H1 (cell line): ENCODE measurements around the gene KIF26B. TPM values are rescaled to one million over a fixed set of nuclear protein-coding genes. Genes with fewer than 3 reads are reported as not detected.

Source experiments
- CTCF ChIA-PET: fragments of 300-600 bp; sonication (Branson Sonifier 250); formaldehyde crosslinking; loops from one replicate; lab custom pipeline; 2021; ENCODE audit not compliant: partially characterized antibody; lab: Charles Lee
- POLR2A ChIA-PET: fragments of 300-600 bp; sonication (Branson Sonifier 250); formaldehyde crosslinking; loops from one replicate; lab custom pipeline; 2021; ENCODE audit warnings: inconsistent platforms; ENCODE audit not compliant: partially characterized antibody; lab: Charles Lee
- DNase-seq, 2 experiments: peaks; one replicate each; pipeline versions ENCODE4 v3.0.0 to v3.0.0-alpha.2; 2010 to 2022; ENCODE audit warnings: low spot score in 2 of 2, low read depth in 1 of 2, mixed read lengths in 1 of 2
- FAIRE-seq: peaks from 2 replicates; lab custom pipeline; 2011; peaks lifted over from hg19 to GRCh38; lab: Jason Lieb, UNC
- H2AFZ ChIP-seq: 2 replicates; pipeline ENCODE4 v1.8.1; 2012; ENCODE audit warnings: low read length, inconsistent platforms
- H2AK5ac ChIP-seq: 2 replicates; pipeline ENCODE4 v1.6.1; 2013; ENCODE audit warnings: low read depth, low read length
- H2BK120ac ChIP-seq: replicated peaks from 2 replicates; pipeline ENCODE3; 2013; ENCODE audit warnings: low read depth, low read length, inconsistent platforms
- H2BK12ac ChIP-seq: 2 replicates; pipeline ENCODE4 v1.6.1; 2013; ENCODE audit warnings: low read depth, low read length
- H2BK15ac ChIP-seq: 2 replicates; pipeline ENCODE4 v1.6.1; 2013; ENCODE audit warnings: low read length
- H2BK20ac ChIP-seq: 2 replicates; pipeline ENCODE4 v1.6.1; 2013; ENCODE audit warnings: low read length
- H2BK5ac ChIP-seq: 2 replicates; pipeline ENCODE4 v1.6.1; 2013; ENCODE audit warnings: low read depth, low read length
- H3K14ac ChIP-seq: 2 replicates; pipeline ENCODE4 v1.6.1; 2013; ENCODE audit warnings: inconsistent platforms; ENCODE audit not compliant: insufficient read length
- H3K18ac ChIP-seq: 2 replicates; pipeline ENCODE4 v1.6.1; 2013; ENCODE audit warnings: low read length; ENCODE audit errors: extremely low read depth
- H3K23ac ChIP-seq: 2 replicates; pipeline ENCODE4 v1.6.1; 2013; ENCODE audit warnings: inconsistent platforms; ENCODE audit not compliant: insufficient read length
- H3K23me2 ChIP-seq: 2 replicates; pipeline ENCODE4 v1.6.1; 2013; ENCODE audit warnings: low read depth, low read length
- H3K27ac ChIP-seq: 2 replicates; pipeline ENCODE4 v1.6.1; 2011; ENCODE audit warnings: low read depth, low read length, inconsistent platforms
- H3K27me3 ChIP-seq, 4 experiments: replicated peaks in 1 of 4; 1 replicate in 1 of 4; 2 replicates in 3 of 4; pipeline versions ENCODE4 v1.6.1 to v1.8.1; 2011 to 2013; ENCODE audit warnings: low read length in 3 of 4, mild to moderate bottlenecking in 3 of 4, inconsistent platforms in 2 of 4, mixed read lengths in 2 of 4, moderate library complexity in 1 of 4; ENCODE audit not compliant: control insufficient read depth in 3 of 4, insufficient read depth in 3 of 4; ENCODE audit errors: extremely low read depth in 1 of 4
- H3K36me3 ChIP-seq, 4 experiments: 2 replicates each; pipeline versions ENCODE4 v1.6.1 to v1.8.1; 2011 to 2013; ENCODE audit warnings: mild to moderate bottlenecking in 4 of 4, low read length in 3 of 4, moderate library complexity in 2 of 4, control low read depth in 1 of 4, inconsistent platforms in 1 of 4; ENCODE audit not compliant: insufficient read depth in 4 of 4, control insufficient read depth in 2 of 4
- H3K4ac ChIP-seq: replicated peaks from 2 replicates; pipeline ENCODE3; 2013; ENCODE audit warnings: low read length, low read depth, mixed read lengths, inconsistent platforms; ENCODE audit not compliant: insufficient read length
- H3K4me1 ChIP-seq, 4 experiments: replicated peaks in 1 of 4; 1 replicate in 1 of 4; 2 replicates in 3 of 4; pipeline versions ENCODE4 v1.6.1 to v1.8.1; 2011 to 2013; ENCODE audit warnings: low read length in 3 of 4, inconsistent platforms in 2 of 4, mixed read lengths in 1 of 4; ENCODE audit not compliant: insufficient read depth in 4 of 4, control insufficient read depth in 3 of 4
- H3K4me2 ChIP-seq, 2 experiments: 2 replicates each; pipeline versions ENCODE4 v1.6.1 to v1.8.1; 2011 to 2013; ENCODE audit warnings: low read depth in 2 of 2, low read length in 2 of 2, control low read depth in 1 of 2, inconsistent platforms in 1 of 2, mild to moderate bottlenecking in 1 of 2; ENCODE audit not compliant: insufficient read depth in 1 of 2
- H3K4me3 ChIP-seq, 4 experiments: fragments of 200-600, 300-600 bp in 1 of 4; sonication (generic), shearing (Covaris generic), sonication (Bioruptor Twin) in 1 of 4; 2 replicates each; pipeline versions ENCODE4 v1.5.1 to v1.8.1; 2011 to 2016; ENCODE audit warnings: low read length in 4 of 4, low read depth in 3 of 4, control low read depth in 2 of 4, inconsistent platforms in 2 of 4, mild to moderate bottlenecking in 2 of 4, mixed read lengths in 1 of 4, moderate library complexity in 1 of 4; ENCODE audit not compliant: insufficient read depth in 2 of 4; ENCODE audit errors: extremely low read depth in 1 of 4
- H3K56ac ChIP-seq: replicated peaks from 2 replicates; pipeline ENCODE3; 2013; ENCODE audit warnings: low read depth, mild to moderate bottlenecking, mixed read lengths, low read length, inconsistent platforms; ENCODE audit not compliant: insufficient read length
- H3K79me1 ChIP-seq: 2 replicates; pipeline ENCODE4 v1.6.1; 2013; ENCODE audit warnings: low read depth, low read length, control low read depth
- H3K79me2 ChIP-seq, 2 experiments: 2 replicates each; pipeline versions ENCODE4 v1.6.1 to v1.8.1; 2012 to 2013; ENCODE audit warnings: low read length in 2 of 2, mild to moderate bottlenecking in 2 of 2, inconsistent platforms in 1 of 2; ENCODE audit not compliant: insufficient read depth in 2 of 2, control insufficient read depth in 1 of 2
- H3K9ac ChIP-seq, 4 experiments: replicated peaks in 1 of 4; 1 replicate in 1 of 4; 2 replicates in 3 of 4; pipeline versions ENCODE4 v1.6.1 to v1.8.1; 2011 to 2013; ENCODE audit warnings: low read depth in 3 of 4, low read length in 3 of 4, control low read depth in 2 of 4, mild to moderate bottlenecking in 2 of 4, moderate library complexity in 2 of 4, inconsistent platforms in 1 of 4; ENCODE audit errors: extremely low read depth in 1 of 4
- H3K9me3 ChIP-seq, 2 experiments: 2 replicates each; pipeline versions ENCODE4 v1.6.1 to v1.8.1; 2012 to 2013; ENCODE audit warnings: mild to moderate bottlenecking in 2 of 2, moderate library complexity in 2 of 2, control low read depth in 1 of 2, inconsistent platforms in 1 of 2, low read depth in 1 of 2, low read length in 1 of 2, mixed read lengths in 1 of 2; ENCODE audit not compliant: insufficient read depth in 2 of 2
- H4K20me1 ChIP-seq, 2 experiments: replicated peaks in 1 of 2; 2 replicates each; pipeline versions ENCODE3 to v1.8.1; 2011 to 2013; ENCODE audit warnings: inconsistent platforms in 2 of 2, low read length in 2 of 2, mild to moderate bottlenecking in 1 of 2; ENCODE audit not compliant: insufficient read depth in 2 of 2, control insufficient read depth in 1 of 2
- H4K5ac ChIP-seq: 2 replicates; pipeline ENCODE4 v1.6.1; 2013; ENCODE audit warnings: low read length, low read depth, mixed read lengths, inconsistent platforms; ENCODE audit not compliant: insufficient read length
- H4K8ac ChIP-seq: 2 replicates; pipeline ENCODE4 v1.8.0; 2013; ENCODE audit warnings: mild to moderate bottlenecking, moderate library complexity, low read length, inconsistent platforms; ENCODE audit not compliant: insufficient read depth; ENCODE audit errors: extremely low read depth
- H4K91ac ChIP-seq: replicated peaks from 2 replicates; pipeline ENCODE3; 2013; ENCODE audit warnings: low read length, mixed read lengths, inconsistent platforms; ENCODE audit not compliant: insufficient read length
- CBX8 ChIP-seq: fragments of 300-800, 300-1000 bp; sonication (generic); IDR thresholded peaks from 2 replicates; pipeline ENCODE4 v1.7.1; 2016; ENCODE audit warnings: low read depth, low read length, borderline replicate concordance
- CTBP2 ChIP-seq: IDR thresholded peaks from 2 replicates; pipeline ENCODE4 v1.7.0; 2011; ENCODE audit warnings: borderline replicate concordance, mild to moderate bottlenecking, moderate library complexity, mixed read lengths, low read length; ENCODE audit not compliant: insufficient read depth, insufficient read length
- HDAC2 ChIP-seq, 2 experiments: fragments of 300-600 bp in 1 of 2; sonication (generic) in 1 of 2; IDR thresholded peaks; 2 replicates each; pipeline ENCODE4 v1.6.1; 2011 to 2012; ENCODE audit warnings: low read depth in 2 of 2, low read length in 2 of 2, mild to moderate bottlenecking in 2 of 2, moderate library complexity in 2 of 2, borderline replicate concordance in 1 of 2, inconsistent platforms in 1 of 2
- JUN ChIP-seq: IDR thresholded peaks from 2 replicates; pipeline ENCODE4 v1.6.1; 2011; ENCODE audit warnings: low read depth, mild to moderate bottlenecking, improper control_type of control experiment, low read length
- KDM1A ChIP-seq: fragments of 200-600, 300-600 bp; sonication (generic); IDR thresholded peaks from 2 replicates; pipeline ENCODE4 v1.7.1; 2016; ENCODE audit warnings: mild to moderate bottlenecking, low read length, borderline replicate concordance
- POLR2AphosphoS5 ChIP-seq: IDR thresholded peaks from 2 replicates; pipeline ENCODE4 v1.6.1; 2011; ENCODE audit warnings: low read depth, low read length
- SIRT6 ChIP-seq: IDR thresholded peaks from one replicate; pipeline ENCODE4 v1.7.1; 2012; ENCODE audit warnings: low read length, inconsistent platforms
- SP2 ChIP-seq: IDR thresholded peaks from 2 replicates; pipeline ENCODE4 v1.6.1; 2012; ENCODE audit warnings: mild to moderate bottlenecking, low read length, inconsistent platforms
- SUZ12 ChIP-seq: fragments of 200-600 bp; sonication (generic); IDR thresholded peaks from 2 replicates; pipeline ENCODE4 v1.6.1; 2012; ENCODE audit warnings: mild to moderate bottlenecking, inconsistent platforms, low read length, moderate library complexity, mixed read lengths
- WGBS, 2 experiments: shearing (Covaris generic) in 1 of 2; methylation state at CpG; one replicate each; pipeline versions ENCODE4 v1.1.6 to v1.1.7; 2013 to 2015; ENCODE audit warnings: low lambda C conversion rate in 2 of 2, mixed read lengths in 2 of 2, inconsistent platforms in 1 of 2, low coverage in 1 of 2, missing lambda C conversion rate in 1 of 2; ENCODE audit not compliant: insufficient replicate concordance in 2 of 2, insufficient coverage in 1 of 2, insufficient read length in 1 of 2; ENCODE audit errors: extremely low coverage in 1 of 2, missing lambda C conversion rate in 1 of 2; 5-methylcytosine and 5-hydroxymethylcytosine counted together
- polyA plus RNA-seq, 7 experiments: library from polyadenylated mRNA; depleted of rRNA in 3 of 7; stranded (reverse) in 5 of 7; unstranded in 2 of 7; fragments of >200 nt in 5 of 7; fragments of 200-250 nt in 2 of 7; gene quantifications; 1 replicate in 5 of 7; 2 replicates in 1 of 7; 4 replicates in 1 of 7; pipeline versions ENCODE4 v1.2.1 to v1.2.3, GENCODE V29; 2011 to 2013; ENCODE audit warnings: missing spikeins in 2 of 7, mixed read lengths in 2 of 7
- total RNA-seq: library from RNA; stranded (reverse); fragmentation: NEBNext Ultra II Directional; extraction: Animal tissue kit (Norgen Biotek cat#: 25700); gene quantifications from 2 replicates; pipeline ENCODE4 v1.2.1, GENCODE V29; 2021

KIF26B gene
- total and polyA plus RNA-seq, 2 of the 8 experiments (the other 6 are each of a cell fraction or from before 2014, with no cell fraction given): 0.06 to 0.28 TPM

DNA sequence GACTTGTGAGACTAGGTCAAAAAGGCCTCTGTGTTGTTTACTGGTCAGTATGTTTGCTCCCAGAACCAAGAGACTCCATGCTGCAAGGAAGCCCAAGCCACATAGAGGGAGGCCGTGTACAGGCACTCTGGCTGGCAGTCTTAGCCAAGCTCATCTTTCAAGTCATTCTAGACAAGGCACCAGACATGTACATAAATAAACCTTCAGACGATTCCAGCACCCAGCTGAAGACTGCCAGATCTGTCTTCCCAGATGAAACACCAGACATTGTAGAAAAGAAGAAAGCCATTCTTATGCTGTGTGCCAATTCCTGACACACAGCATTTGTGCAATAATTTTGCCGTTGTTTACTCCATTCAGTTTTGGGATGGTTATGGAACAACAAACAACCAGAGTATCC lies 595.5 kb downstream of the KIF26B start:
- Histone ChIP-seq H3K18ac (no peak overlapping the region), H3K79me1 (no peaks in the 10 kb centered on the region), H2BK20ac (no peak overlapping the region), H3K23me2 (no peaks in the 10 kb centered on the region), H4K91ac (no peak overlapping the region), H3K56ac (no peak overlapping the region), H3K14ac (no peak overlapping the region), H3K4me2 (no peak overlapping the region), H3K4me1 (peaks cover 0 to 4% (median 2%) of the 10 kb centered on the region in 4 experiments; a peak in 4 of 7 replicates), H4K20me1 (no peaks in the 10 kb centered on the region), H3K79me2 (no peaks in the 10 kb centered on the region), H3K4me3 (no peak overlapping the region), H3K36me3 (peaks cover 0 to 2% (median 0%) of the 10 kb centered on the region in 4 experiments; a peak in 1 of 8 replicates), H3K4ac (no peak overlapping the region), H2AFZ (no peak overlapping the region), H4K8ac (no peak overlapping the region), H3K23ac (no peak overlapping the region), H3K27me3 (no peaks in the 10 kb centered on the region), H4K5ac (no peak overlapping the region), H2BK120ac (no peak overlapping the region), H2BK5ac (no peak overlapping the region), H2BK15ac (no peak overlapping the region), H2AK5ac (no peak overlapping the region), H3K9ac (no peak overlapping the region), H3K27ac (no peak overlapping the region), H2BK12ac (no peak overlapping the region), H3K9me3 (no peaks in the 10 kb centered on the region)
- CTCF ChIA-PET: interaction anchor here (0.7 kb wide), 1 partner anchor 9 kb away, joined by 3 read pairs; no protein-coding TSS in a partner anchor
- WGBS, 2 experiments: 95% methylated on average over 3 of the region's 3 CpGs; no CpG with 5 or more reads in 1 of the 2 experiments
- DNase-seq: no peak
- POLR2A ChIA-PET: no interaction called here
- no peak for FAIRE-seq
- TF ChIP-seq KDM1A (no peak), POLR2AphosphoS5 (no peak), SP2 (no peak), SIRT6 (no peak), JUN (no peak), CTBP2 (no peak), CBX8 (no peak), SUZ12 (no peak), HDAC2 (IDR thresholded peaks at IDR 0.05; ENCODE audit: borderline replicate concordance in 1 of 2, low read depth in 2 of 2, low read length in 2 of 2) (no peak)
